PC-9 (cell line): ENCODE measurements around the gene LSS. TPM values are rescaled to one million over a fixed set of nuclear protein-coding genes. Genes with fewer than 3 reads are reported as not detected.
A peak's percentile ranks its signal among the peaks of the same experiment; 100 is the strongest.

Source experiments
- BruUV-seq: library from RNA; stranded (reverse); fragments of 400-500 nt; replicated peaks from 2 replicates; lab custom pipeline; 2021; lab: Mats Ljungman, UMichigan
- CTCF ChIA-PET: fragments of 300-600 bp; sonication (Branson Sonifier 250); formaldehyde crosslinking; loops from one replicate; lab custom pipeline; 2022; ENCODE audit warnings: antibody characterized with exemption; lab: Charles Lee
- POLR2A ChIA-PET: fragments of 300-600 bp; sonication (Branson Sonifier 250); formaldehyde crosslinking; loops from one replicate; lab custom pipeline; 2022; ENCODE audit warnings: antibody characterized with exemption; ENCODE audit not compliant: unreplicated experiment; lab: Charles Lee
- DNase-seq, 2 experiments: peaks; one replicate each; pipeline versions ENCODE4 v3.0.0 to v3.0.0-alpha.2; 2015 to 2022; ENCODE audit warnings: mixed read lengths in 1 of 2
- H2AFZ ChIP-seq: fragments of 200-600 bp; sonication (generic); 2 replicates; pipeline ENCODE4 v1.8.1; 2017; ENCODE audit warnings: antibody characterized with exemption
- H3F3A ChIP-seq: fragments of 200-600 bp; sonication (generic); 2 replicates; pipeline ENCODE4 v1.8.1; 2017; ENCODE audit warnings: antibody characterized with exemption, mild to moderate bottlenecking, low read depth; ENCODE audit not compliant: insufficient read depth
- H3K27ac ChIP-seq: fragments of 200-600 bp; sonication (generic); 2 replicates; pipeline ENCODE4 v1.6.1; 2016; ENCODE audit warnings: mixed run types
- H3K27me3 ChIP-seq: fragments of 200-600 bp; sonication (generic); 2 replicates; pipeline ENCODE4 v1.6.1; 2016; ENCODE audit warnings: low read depth, mixed run types; ENCODE audit not compliant: insufficient read depth
- H3K36me3 ChIP-seq: fragments of 200-600 bp; sonication (generic); 2 replicates; pipeline ENCODE4 v1.6.1; 2016; ENCODE audit warnings: low read depth, mixed run types
- H3K4me1 ChIP-seq: fragments of 200-600 bp; sonication (generic); replicated peaks from 2 replicates; pipeline ENCODE4 v1.6.1; 2016; ENCODE audit warnings: mixed run types; ENCODE audit not compliant: insufficient read depth
- H3K4me2 ChIP-seq: fragments of 200-600 bp; sonication (generic); 2 replicates; pipeline ENCODE4 v1.6.1; 2017; ENCODE audit warnings: mixed run types
- H3K4me3 ChIP-seq: fragments of 200-600 bp; sonication (generic); 2 replicates; pipeline ENCODE4 v1.6.1; 2016; ENCODE audit warnings: mixed run types
- H3K79me2 ChIP-seq: fragments of 200-600 bp; sonication (generic); 2 replicates; pipeline ENCODE4 v1.6.1; 2017; ENCODE audit warnings: low read depth, mixed run types
- H3K9me2 ChIP-seq: fragments of 200-600 bp; sonication (generic); 2 replicates; pipeline ENCODE4 v1.8.1; 2017; ENCODE audit warnings: mild to moderate bottlenecking; ENCODE audit not compliant: insufficient read depth
- H3K9me3 ChIP-seq: fragments of 200-600 bp; sonication (generic); 2 replicates; pipeline ENCODE4 v1.8.1; 2016; ENCODE audit warnings: low read depth; ENCODE audit not compliant: insufficient read depth
- H4K20me1 ChIP-seq: fragments of 200-600 bp; sonication (generic); 2 replicates; pipeline ENCODE4 v1.8.1; 2017; ENCODE audit not compliant: insufficient read depth
- EZH2 ChIP-seq: fragments of 200-600 bp; sonication (generic); IDR thresholded peaks from 2 replicates; pipeline ENCODE4 v1.8.0; 2017; ENCODE audit warnings: antibody characterized with exemption, low read depth
- intact Hi-C: fragments of 100-400 bp; cut with micrococcal nuclease; formaldehyde crosslinking; loops from one replicate; pipeline ENCODE4 v1.10.0; 2022; ENCODE audit not compliant: unreplicated experiment
- total RNA-seq: library from RNA; stranded (reverse); gene quantifications from 2 replicates; pipeline ENCODE4 v1.2.3, GENCODE V29; 2021
- TF ChIP-seq, protein P1 (sequence below): fragments of 200-600 bp; sonication (generic); conservative IDR thresholded peaks from 2 replicates; pipeline ENCODE4 v1.6.1; 2017; ENCODE audit warnings: mixed run types, antibody characterized with exemption, mild to moderate bottlenecking, moderate library complexity

The LSS gene
- total RNA-seq, 1 experiment from 2014 or later = 92.3 TPM

DNA sequence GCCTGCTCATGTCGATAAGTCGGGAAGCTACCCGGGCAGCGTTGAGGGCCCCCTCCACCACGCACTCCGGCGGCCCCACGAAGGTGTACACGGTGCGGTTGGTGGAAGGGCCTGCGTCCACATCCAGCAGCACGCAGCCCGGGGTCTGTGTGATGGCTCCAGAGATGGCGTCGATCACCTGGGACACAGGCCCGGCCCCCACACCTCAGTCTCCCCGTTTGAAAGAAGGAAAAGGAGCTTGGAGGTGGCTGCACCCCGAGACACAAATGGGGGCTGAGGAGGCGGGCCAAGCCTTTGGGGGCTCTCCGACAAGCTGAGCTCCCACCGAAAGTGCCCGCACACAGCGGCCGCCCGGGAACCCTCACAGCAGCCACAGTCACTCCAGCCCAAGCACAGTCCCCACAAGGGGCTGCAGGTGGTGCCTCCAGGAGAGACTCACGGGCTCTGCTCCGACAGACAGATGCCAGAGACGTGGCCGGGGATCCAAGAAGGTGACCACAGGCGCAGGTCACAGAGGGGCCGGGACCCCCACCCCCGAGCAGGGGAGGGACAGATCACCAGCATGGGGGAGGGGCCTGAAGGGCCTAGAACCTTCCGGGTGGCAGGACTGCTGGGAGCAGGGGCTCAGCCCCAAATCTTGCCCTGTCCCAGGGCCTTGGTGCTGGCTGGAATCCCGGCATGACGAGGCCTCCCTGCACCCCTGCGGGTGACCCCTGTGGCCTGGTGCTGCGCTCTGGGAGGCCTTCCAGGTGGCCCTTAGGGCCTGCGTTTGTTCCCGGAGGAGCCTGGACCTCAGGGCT lies 74.2 kb downstream of the LSS start:
- Histone ChIP-seq H3K4me2 (no peak overlapping the region), H2AFZ (no peak overlapping the region), H3K9me2 (no peaks in the 10 kb centered on the region), H3K27me3 (no peaks in the 10 kb centered on the region), H3K27ac (no peak overlapping the region), H4K20me1 (no peaks in the 10 kb centered on the region), H3K79me2 (no peaks in the 10 kb centered on the region), H3K9me3 (no peaks in the 10 kb centered on the region), H3K4me1 (no peaks in the 10 kb centered on the region), H3K36me3 (no peaks in the 10 kb centered on the region), H3K4me3 (no peak overlapping the region), H3F3A (no peaks in the 10 kb centered on the region)
- POLR2A ChIA-PET = interaction anchor here (0.6 kb wide), 1 partner anchor 181 kb away, joined by 3 read pairs; no protein-coding TSS in a partner anchor
- intact Hi-C loops = no loop called here
- CTCF ChIA-PET = no interaction called here
- no peak for TF ChIP-seq EZH2
- TF ChIP-seq, protein P1, sequence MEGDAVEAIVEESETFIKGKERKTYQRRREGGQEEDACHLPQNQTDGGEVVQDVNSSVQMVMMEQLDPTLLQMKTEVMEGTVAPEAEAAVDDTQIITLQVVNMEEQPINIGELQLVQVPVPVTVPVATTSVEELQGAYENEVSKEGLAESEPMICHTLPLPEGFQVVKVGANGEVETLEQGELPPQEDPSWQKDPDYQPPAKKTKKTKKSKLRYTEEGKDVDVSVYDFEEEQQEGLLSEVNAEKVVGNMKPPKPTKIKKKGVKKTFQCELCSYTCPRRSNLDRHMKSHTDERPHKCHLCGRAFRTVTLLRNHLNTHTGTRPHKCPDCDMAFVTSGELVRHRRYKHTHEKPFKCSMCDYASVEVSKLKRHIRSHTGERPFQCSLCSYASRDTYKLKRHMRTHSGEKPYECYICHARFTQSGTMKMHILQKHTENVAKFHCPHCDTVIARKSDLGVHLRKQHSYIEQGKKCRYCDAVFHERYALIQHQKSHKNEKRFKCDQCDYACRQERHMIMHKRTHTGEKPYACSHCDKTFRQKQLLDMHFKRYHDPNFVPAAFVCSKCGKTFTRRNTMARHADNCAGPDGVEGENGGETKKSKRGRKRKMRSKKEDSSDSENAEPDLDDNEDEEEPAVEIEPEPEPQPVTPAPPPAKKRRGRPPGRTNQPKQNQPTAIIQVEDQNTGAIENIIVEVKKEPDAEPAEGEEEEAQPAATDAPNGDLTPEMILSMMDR = no peak
- BruUV-seq = no TSS peak
- no peak for DNase-seq

DNA sequence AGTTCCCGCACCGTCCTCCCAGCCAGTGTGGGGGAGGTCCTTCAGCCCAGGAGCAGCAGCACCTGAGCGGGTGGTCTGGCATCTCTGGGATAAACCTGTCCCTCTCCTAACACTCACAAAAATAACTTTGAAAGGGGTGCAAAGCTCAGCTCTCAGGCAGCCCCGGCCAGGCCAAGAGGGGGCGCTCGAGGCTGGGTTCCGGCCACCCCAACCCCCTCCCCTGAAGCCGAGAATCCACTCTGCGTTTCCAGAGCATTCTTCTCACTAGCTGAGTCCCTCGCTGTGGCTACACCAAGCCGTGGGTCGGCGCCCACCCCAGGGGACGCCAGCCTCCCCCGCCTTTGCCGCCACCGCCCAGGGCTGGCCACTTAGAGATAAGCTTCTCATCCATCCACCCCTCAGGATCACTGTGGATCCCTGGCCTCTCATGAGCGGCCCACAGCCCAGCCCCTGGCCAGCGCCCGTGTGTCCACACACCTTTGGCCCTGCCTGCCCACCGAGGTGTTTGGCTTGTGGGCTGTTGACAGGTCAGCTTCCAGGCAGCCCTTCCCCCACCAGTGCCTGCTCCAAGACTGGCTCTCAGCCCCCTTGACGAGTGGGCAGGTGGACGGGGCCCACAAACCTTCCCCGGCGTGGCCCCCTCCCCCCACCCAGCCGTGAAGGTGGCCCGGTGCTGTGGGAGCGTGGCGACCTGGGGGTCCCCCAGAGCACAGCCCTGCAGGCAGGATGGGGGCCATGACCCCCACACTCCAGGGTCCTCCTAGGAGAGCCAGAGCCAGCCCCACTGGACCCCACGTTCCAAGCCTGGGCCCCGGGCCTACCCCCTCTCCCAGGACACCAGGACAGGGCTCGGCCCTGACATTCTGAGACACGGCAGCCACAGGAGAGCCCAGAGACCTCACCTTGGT lies 75.1 kb downstream of the LSS start:
- intact Hi-C loops = no loop called here
- peak in 1 of 2 experiments; percentile 37 for DNase-seq
- no peaks in the 10 kb centered on the region for H3K9me3 ChIP-seq
- TF ChIP-seq, protein P1 = peak; percentile 61
- no peak for TF ChIP-seq EZH2
- no peak overlapping the region for H3K4me3 ChIP-seq
- no peaks in the 10 kb centered on the region for H3K27me3 ChIP-seq
- no peaks in the 10 kb centered on the region for H3K36me3 ChIP-seq
- H4K20me1 ChIP-seq = no peaks in the 10 kb centered on the region
- POLR2A ChIA-PET = interaction anchor here (0.6 kb wide), 1 partner anchor 180 kb away, joined by 3 read pairs; no protein-coding TSS in a partner anchor
- H3K4me2 ChIP-seq = no peak overlapping the region
- H3K4me1 ChIP-seq = no peaks in the 10 kb centered on the region
- no TSS peak for BruUV-seq
- no peak overlapping the region for H2AFZ ChIP-seq
- CTCF ChIA-PET = interaction anchor here (0.6 kb wide), 2 partner anchors 136 to 220 kb away, joined by 3 read pairs; no protein-coding TSS in a partner anchor
- no peaks in the 10 kb centered on the region for H3K79me2 ChIP-seq
- no peaks in the 10 kb centered on the region for H3F3A ChIP-seq
- no peak overlapping the region for H3K27ac ChIP-seq
- no peaks in the 10 kb centered on the region for H3K9me2 ChIP-seq

DNA sequence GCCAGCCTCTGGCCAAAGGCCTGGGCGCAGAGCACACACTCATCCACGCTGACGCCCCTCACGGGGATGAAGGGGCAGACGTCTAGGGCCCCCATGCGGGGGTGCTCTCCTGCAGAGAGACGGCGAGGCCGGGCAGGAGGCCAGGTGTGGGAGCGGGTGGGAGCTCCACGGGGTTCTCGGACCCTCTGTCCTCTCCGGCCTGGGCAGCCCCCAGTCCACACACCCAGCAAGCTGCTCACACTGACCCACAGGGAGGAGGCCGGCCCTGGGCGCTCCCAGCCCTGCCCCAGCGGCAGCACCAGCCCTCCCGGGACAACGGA lies 75.7 kb downstream of the LSS start:
- H3K36me3 ChIP-seq = no peaks in the 10 kb centered on the region
- H3K4me3 ChIP-seq = no peak overlapping the region
- no peaks in the 10 kb centered on the region for H3K9me2 ChIP-seq
- intact Hi-C loops = no loop called here
- BruUV-seq = no TSS peak
- DNase-seq = no peak
- no peaks in the 10 kb centered on the region for H3K4me1 ChIP-seq
- H3K27ac ChIP-seq = no peak overlapping the region
- POLR2A ChIA-PET = no interaction called here
- no peaks in the 10 kb centered on the region for H3F3A ChIP-seq
- no peaks in the 10 kb centered on the region for H3K27me3 ChIP-seq
- TF ChIP-seq, protein P1 = no peak
- no peak for TF ChIP-seq EZH2
- no peaks in the 10 kb centered on the region for H3K79me2 ChIP-seq
- no peak overlapping the region for H3K4me2 ChIP-seq
- CTCF ChIA-PET = interaction anchor here (0.6 kb wide), 1 partner anchor 219 kb away, joined by 3 read pairs; no protein-coding TSS in a partner anchor
- no peaks in the 10 kb centered on the region for H3K9me3 ChIP-seq
- H4K20me1 ChIP-seq = no peaks in the 10 kb centered on the region
- no peak overlapping the region for H2AFZ ChIP-seq
